Omental fat pad (tissue), 4 donors: Measurements from ENCODE around the gene MAD2L1BP. TPM values are rescaled to one million over a fixed set of nuclear protein-coding genes. Genes with fewer than 3 reads are reported as not detected.
"Not testable (repeated sequence)": the region's sequence is repeated elsewhere in the genome, so short reads cannot be mapped to it uniquely, and the experiment has no call there.

Experiments
- ATAC-seq: fragments of 150-250 bp; one replicate; pipeline ENCODE4 v1.9.1; 2016; ENCODE audit warnings: mild to moderate bottlenecking, moderate library complexity; ENCODE audit not compliant: low FRiP score
- DNase-seq: peaks from one replicate; pipeline ENCODE4 v3.0.0-alpha.2; 2019; ENCODE audit warnings: low spot score
- CTCF ChIP-seq, 3 donors: fragments of 450-650 bp; IDR thresholded peaks; one replicate each; pipeline ENCODE4 v1.5.1; 2016 to 2017; ENCODE audit warnings: antibody characterized with exemption in 3 of 3, mild to moderate bottlenecking in 3 of 3, moderate library complexity in 2 of 3
- total RNA-seq, 4 donors: library from RNA; depleted of rRNA; stranded (reverse); fragments of >200 nt; gene quantifications; one replicate each; pipeline ENCODE4 v1.1.0, GENCODE V29; 2016

MAD2L1BP gene
- total RNA-seq = 10 to 100 TPM; 26.3 to 49.0 (median 33.1) TPM

GRCh38 chr6:43635387-43636307 lies at the start of gene MAD2L1BP:
MAD2L1BP (plus strand) TSS chr6:43635840; CDS start chr6:43635876, 36 bp downstream.
- DNase-seq (peak; percentile 70), ATAC-seq (peak; percentile 86)
- no peak for TF ChIP-seq CTCF (IDR thresholded peaks at IDR 0.05)

- ATAC-seq (no peak), DNase-seq (no peak)
- TF ChIP-seq CTCF (IDR thresholded peaks at IDR 0.05) = no peak
Measured at GRCh38 chr6:43588194-43588593, 47.4 kb upstream of the MAD2L1BP start.

GRCh38 chr6:43589564-43589963 lies 46.1 kb upstream of the MAD2L1BP start:
- DNase-seq, ATAC-seq: not testable (repeated sequence)

GRCh38 chr6:43593938-43594337 lies 41.7 kb upstream of the MAD2L1BP start:
- no peak for ATAC-seq
- TF ChIP-seq CTCF (IDR thresholded peaks at IDR 0.05) = no peak

GRCh38 chr6:43600595-43600994 lies 35.0 kb upstream of the MAD2L1BP start:
- no peak for ATAC-seq

More at GRCh38 chr6:43593938-43594337, 41.7 kb upstream of the MAD2L1BP start:
- no peak for DNase-seq

DNA sequence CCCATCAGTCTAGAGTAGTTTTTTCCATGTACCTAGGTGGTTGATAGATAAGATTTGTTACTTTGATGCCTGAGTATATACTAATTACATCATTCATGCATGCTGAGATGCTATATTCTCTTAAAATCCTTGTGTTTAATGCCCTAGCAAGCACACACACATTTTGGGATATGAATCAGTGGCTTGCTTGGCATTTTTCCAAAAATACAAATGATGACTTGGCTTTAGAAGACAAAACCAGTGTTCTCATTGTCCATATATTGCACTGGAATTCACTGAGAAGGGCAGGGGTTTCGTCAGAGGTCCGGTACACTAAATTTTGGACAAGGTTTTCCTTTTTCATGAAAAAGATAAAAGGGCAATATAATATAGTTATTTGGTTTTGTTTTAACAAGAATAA lies 31.5 kb upstream of the MAD2L1BP start:
- no peak for DNase-seq
- no peak for TF ChIP-seq CTCF (IDR thresholded peaks at IDR 0.05)
- no peak for ATAC-seq

More at GRCh38 chr6:43600595-43600994, 35.0 kb upstream of the MAD2L1BP start:
- DNase-seq = no peak
- no peak for TF ChIP-seq CTCF (IDR thresholded peaks at IDR 0.05)

GRCh38 chr6:43606019-43606418 lies 29.6 kb upstream of the MAD2L1BP start:
- ATAC-seq = no peak
- no peak for DNase-seq
- no peak for TF ChIP-seq CTCF (IDR thresholded peaks at IDR 0.05)
